Suppressor macrophage treated with lipopolysaccharide for 4 hours (primary cell): Measurements from ENCODE around the gene LRRC23.
"Not testable (repeated sequence)": the region's sequence is repeated elsewhere in the genome, so short reads cannot be mapped to it uniquely, and the experiment has no call there.

Source experiments
- DNase-seq: peaks from one replicate; pipeline ENCODE4 v3.0.0-alpha.2; 2020

The LRRC23 gene

GRCh38 chr12:6903722-6904121 is 900 bp upstream of the LRRC23 start:
- no peak for DNase-seq

- DNase-seq = no peak
Observed at GRCh38 chr12:6905414-6906040, 905 bp downstream of the LRRC23 start.

GRCh38 chr12:6908141-6908540 is 3.5 kb downstream of the LRRC23 start:
- DNase-seq = not testable (repeated sequence)

- DNase-seq = no peak
Observed at GRCh38 chr12:6909421-6910145, 5.0 kb downstream of the LRRC23 start.

GRCh38 chr12:6912164-6912935 is 7.7 kb downstream of the LRRC23 start:
- no peak for DNase-seq

- peak; percentile 72 for DNase-seq
Observed at GRCh38 chr12:6914246-6914946, 9.8 kb downstream of the LRRC23 start, which contains the start of gene ENO2. TSS of gene ENO2 (plus strand) at chr12:6914580. CDS start at chr12:6915833, 1,253 bp downstream.

GRCh38 chr12:6914947-6915788 is 10.5 kb downstream of the LRRC23 start:
- DNase-seq = no peak

GRCh38 chr12:6915789-6916285 is 11.2 kb downstream of the LRRC23 start:
- DNase-seq = no peak

- no peak for DNase-seq
Observed at GRCh38 chr12:6916426-6917200, 12.0 kb downstream of the LRRC23 start.

- DNase-seq = no peak
Observed at GRCh38 chr12:6917491-6918231, 13.0 kb downstream of the LRRC23 start.

- no peak for DNase-seq
Observed at GRCh38 chr12:6919588-6919987, 15.0 kb downstream of the LRRC23 start.

- DNase-seq = no peak
Observed at GRCh38 chr12:6921539-6921938, 16.9 kb downstream of the LRRC23 start.

- DNase-seq = peak; percentile 47
Observed at GRCh38 chr12:6921996-6922946, 17.6 kb downstream of the LRRC23 start.

GRCh38 chr12:6923003-6923732 is 18.5 kb downstream of the LRRC23 start:
- no peak for DNase-seq

GRCh38 chr12:6923851-6924250 is 19.2 kb downstream of the LRRC23 start:
- DNase-seq = no peak

GRCh38 chr12:6925239-6925539 is 20.6 kb downstream of the LRRC23 start:
- DNase-seq = no peak

- no peak for DNase-seq
Observed at GRCh38 chr12:6925540-6926279, 21.1 kb downstream of the LRRC23 start.
